Measurements from ENCODE around the gene SPEG.

DNA sequence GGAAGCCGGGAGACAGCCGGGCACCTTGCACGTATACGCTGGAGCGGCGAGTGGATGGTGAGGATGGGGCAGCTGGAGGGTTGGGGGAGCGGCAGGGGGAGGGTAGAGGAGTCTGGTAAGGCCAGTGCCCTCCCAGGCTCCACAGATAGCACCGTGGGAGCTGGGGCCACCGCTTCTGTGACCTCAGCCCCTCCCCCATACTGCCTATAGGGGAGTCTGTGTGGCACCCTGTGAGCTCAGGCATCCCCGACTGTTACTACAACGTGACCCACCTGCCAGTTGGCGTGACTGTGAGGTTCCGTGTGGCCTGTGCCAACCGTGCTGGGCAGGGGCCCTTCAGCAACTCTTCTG lies 54.2 kb downstream of the SPEG start:
- no peak for TF ChIP-seq CREB1 (CRISPR knock-in tag; IDR thresholded peaks at IDR 0.05; ENCODE audit: low read depth)
- TF ChIP-seq, protein P1, sequence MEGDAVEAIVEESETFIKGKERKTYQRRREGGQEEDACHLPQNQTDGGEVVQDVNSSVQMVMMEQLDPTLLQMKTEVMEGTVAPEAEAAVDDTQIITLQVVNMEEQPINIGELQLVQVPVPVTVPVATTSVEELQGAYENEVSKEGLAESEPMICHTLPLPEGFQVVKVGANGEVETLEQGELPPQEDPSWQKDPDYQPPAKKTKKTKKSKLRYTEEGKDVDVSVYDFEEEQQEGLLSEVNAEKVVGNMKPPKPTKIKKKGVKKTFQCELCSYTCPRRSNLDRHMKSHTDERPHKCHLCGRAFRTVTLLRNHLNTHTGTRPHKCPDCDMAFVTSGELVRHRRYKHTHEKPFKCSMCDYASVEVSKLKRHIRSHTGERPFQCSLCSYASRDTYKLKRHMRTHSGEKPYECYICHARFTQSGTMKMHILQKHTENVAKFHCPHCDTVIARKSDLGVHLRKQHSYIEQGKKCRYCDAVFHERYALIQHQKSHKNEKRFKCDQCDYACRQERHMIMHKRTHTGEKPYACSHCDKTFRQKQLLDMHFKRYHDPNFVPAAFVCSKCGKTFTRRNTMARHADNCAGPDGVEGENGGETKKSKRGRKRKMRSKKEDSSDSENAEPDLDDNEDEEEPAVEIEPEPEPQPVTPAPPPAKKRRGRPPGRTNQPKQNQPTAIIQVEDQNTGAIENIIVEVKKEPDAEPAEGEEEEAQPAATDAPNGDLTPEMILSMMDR (conservative IDR thresholded peaks at IDR 0.05; ENCODE audit: low read depth in 2 of 2): no peak

Data from GM23338 (cell line).